NCI-H2029 (cell line): ENCODE measurements around the gene IL2RA.
"Not testable (repeated sequence)": the region's sequence is repeated elsewhere in the genome, so short reads cannot be mapped to it uniquely, and the experiment has no call there.

Experiments
- DNase-seq: peaks from one replicate; lab custom pipeline; 2025; lab: John Stamatoyannopoulos, UW

The IL2RA gene

GRCh38 chr10:6082496-6083395 lies 20.6 kb upstream of the IL2RA start:
- DNase-seq, result no peak

DNA sequence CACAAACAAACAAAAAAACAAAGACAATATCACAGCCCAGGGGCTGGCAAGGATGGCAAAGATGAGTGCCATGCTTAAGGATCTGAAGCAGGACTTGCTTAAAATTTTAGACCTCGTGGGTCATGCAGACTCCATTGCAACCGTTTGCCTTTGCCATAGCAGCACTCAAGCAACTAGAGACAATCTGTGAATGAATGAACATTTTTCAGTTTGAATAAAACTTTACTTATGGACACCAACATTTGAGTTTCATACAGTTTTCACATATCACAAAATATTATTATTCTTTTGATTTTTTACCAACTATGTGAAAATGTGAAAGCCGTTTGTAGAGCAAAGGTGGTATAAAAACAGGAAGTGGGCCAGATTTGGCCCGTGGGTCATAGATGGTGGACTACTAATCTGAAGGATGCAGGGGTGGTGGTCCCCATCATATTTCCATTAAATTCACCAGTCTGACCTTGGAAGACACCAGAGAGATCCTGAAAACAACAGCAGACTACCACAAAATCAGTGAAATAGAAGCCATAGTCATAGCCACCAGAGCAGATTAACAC lies 18.3 kb upstream of the IL2RA start:
- no peak for DNase-seq

DNA sequence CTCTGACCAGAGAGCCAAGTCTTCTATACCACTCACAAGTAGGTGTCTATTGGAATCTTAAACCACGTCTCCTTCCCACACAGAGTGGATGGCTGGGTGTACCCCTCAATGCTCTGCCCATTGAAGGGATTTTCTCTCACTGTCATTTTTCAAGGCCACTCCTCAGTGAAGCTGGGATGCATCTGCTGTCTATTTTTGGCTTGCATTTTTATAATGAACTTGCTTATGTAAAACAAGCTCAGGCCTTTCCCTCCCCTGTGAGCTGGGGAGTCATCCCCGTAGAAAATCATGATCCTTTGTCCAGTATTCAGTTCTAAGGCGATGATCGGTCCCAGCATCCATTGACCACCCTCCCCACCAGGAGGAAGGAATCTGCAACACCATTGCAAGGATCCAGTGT lies 16.9 kb upstream of the IL2RA start:
- no peak for DNase-seq

DNA sequence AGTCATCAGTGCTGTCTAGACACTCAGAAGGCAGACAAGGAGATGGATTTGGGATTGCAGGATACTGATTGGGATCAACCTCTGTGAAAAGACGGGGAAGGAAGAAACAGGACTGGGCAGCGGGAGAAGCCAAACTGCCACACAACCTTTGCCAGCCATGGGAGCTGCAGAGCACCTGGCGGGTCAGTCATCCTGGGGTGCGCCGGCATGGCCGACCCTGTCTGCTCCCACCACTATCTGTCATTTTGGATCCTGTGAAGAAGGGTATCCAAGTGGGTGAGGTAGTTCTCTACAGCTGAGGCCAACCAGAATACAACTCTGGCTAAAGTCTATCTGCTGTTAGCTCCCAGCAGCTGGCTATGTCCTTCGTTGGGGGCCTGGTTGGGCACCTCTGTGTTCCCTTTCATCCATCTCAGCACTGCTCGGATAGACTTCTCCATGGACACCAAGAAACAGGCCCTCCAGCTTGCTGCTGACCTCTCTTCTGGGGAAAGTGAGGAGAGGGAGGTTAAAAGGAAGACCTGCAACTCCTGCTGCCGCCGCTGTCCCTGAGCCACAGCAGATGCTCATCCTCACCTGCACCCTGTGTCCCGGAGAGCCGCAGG lies 15.0 kb upstream of the IL2RA start:
- no peak for DNase-seq

DNA sequence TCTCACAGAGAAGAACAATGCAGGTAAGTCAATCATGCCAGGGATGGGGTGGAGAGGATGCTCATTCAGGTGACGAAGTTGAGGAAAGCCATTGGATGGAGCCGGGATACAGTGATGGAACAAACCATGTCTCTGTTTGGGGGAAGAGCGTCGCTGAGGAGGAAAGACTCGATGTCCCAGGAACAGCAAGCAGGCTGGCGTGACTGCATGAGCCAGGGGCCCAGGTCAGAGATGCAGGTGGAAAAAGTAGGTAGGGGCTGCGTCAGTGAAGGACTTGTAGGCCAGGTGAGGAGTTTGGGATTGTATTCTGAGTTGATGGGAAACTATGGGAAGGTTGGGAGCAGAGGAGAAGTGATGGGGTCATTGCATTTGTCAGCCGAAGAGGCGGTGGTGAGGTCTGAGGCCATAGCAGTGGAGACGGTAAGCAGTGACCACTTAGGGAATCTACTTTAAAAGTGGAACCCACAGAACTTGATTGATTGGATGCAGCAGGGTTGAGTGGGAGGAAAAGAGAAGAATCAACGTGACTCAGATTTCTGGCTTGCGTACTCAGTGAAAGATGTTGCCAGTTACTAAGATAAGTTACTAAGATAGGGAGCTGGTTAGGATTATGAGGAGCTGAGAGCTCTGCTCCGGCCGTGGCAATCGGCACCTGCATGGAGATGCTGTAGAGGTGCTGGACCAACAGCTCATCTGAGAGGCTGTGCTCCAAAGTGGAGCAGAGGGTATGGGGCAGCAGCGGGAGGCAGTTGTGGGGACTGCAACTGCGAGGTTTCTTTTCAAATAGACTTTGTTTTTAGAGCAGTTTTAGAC lies 12.5 kb upstream of the IL2RA start:
- DNase-seq, result no peak

GRCh38 chr10:6072215-6072934 lies 10.2 kb upstream of the IL2RA start:
- DNase-seq, result no peak

DNA sequence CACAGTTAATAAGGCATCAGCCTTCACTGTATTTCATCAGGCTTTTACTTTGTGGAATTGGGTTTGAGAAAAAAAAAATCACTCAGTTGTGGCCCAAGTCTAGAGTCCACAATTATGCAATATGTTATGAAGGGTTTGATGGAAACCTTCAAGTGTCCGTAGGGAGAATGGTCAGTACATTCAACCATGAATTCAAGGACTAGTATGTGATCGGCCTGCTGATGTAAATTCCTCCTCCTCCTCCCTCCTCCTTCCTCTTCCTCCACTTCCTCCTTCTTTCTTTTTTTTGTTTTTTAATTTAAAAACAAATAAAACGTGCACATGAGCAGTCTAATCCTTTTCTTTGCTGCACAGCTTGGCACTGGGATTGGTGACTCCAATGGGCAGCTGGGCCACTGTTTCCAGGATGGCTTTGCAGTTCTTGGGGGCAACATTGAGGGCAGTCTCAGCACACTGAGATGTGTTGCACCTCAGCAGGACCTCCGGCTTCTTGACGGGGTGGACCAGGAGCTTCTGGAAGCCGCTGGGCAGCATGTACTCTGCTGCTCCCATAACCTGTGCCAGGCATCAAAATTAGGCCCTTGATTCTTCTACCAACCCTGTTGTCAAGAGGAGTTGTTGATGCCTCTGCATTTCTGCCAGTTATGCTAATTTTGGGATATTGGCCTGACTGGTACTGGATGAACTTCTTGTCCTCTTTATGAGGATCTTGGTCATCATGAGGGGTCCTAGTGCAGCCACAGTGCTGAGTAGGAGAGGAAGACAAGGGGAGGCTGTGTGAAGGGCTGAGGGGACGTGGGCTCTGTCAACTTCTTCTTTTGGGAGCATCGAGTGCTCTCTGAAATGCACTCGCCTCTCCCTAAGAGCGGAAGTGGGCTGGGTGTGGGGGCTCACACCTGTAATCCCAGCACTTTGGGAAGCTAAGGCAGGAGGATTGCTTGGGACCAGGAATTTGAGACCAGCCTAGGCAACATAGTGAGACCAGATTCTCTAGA lies 9.3 kb upstream of the IL2RA start:
- no peak for DNase-seq

DNA sequence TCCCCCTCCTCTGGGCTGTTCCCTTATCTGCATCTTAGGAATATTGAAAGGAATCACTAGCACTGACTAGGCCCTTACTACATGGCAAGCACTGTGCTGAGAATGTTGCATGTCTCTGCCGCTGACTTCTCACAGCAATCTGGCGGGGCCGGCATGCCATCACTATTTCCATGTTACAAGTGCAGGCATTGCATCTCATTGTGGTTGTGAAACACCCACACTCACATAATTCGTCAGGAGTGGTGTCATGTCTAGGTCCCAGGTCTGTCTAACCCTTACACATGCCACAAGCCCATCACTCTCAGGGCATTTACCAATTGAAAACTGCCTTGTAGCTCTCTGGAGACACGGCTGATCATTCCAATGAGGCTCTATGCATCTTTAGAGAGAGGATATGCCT lies 8.5 kb upstream of the IL2RA start:
- DNase-seq, result no peak

- no peak for DNase-seq
Observed at GRCh38 chr10:6069081-6069931, 7.1 kb upstream of the IL2RA start.

- no peak for DNase-seq
Observed at GRCh38 chr10:6068422-6068821, 6.3 kb upstream of the IL2RA start.

DNA sequence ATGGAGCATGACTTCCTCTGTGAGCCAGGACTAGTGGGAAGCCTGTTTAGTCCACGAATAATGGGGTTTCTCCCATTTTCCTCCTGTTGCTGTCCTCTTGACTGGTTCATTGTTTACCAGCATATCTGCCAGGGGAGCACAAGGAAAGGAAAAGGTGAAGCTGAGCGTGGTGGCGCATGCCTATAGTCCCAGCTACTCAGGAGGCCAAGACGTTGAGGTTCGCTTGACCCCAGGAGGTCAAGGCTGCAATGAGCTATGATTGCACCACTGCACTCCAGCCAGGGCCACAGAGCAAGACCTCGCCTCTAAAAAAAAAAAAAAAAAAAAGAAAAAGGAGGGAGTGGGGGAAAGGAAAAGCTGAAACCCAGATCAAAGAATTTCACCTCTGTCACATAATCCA lies 5.8 kb upstream of the IL2RA start:
- no peak for DNase-seq

DNA sequence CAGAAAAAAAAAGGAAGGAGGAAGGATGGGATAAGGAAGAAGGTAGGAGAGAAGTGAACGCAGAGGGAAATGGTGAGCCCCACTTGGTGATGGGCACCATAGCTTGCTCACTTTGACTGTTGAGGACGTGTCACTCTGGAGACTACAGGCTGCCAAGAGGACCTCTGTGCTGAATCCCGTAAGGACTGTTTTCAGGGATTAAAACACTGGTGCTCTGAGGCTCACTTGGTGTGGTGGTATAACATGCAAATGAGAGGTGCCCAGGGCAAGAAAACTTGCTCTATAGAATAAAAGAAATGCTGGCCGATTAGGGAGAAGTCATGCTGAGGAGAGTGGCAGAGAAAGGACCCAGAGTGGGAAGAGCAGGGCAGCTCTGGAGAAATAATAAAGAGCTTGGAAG lies 5.3 kb upstream of the IL2RA start:
- no peak for DNase-seq

GRCh38 chr10:6065835-6066234 lies 3.7 kb upstream of the IL2RA start:
- DNase-seq, result no peak

DNA sequence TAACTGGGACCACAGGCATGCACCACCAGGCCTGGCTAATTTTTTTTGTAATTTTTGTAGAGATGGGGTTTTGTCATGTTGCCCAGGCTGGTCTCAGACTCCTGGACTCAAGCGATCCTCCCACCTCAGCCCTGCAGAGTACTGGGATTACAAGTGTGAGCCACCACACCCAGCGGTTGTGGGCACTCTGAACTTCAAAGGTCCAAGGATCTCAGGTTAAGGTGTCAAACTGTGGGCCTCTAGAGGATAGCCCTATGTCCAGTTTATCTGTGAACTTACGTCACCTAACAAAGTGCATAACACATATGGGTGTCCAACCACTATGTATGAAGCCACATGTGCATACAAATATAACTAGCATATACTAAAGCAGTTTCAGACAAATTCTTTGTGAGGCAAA lies 3.2 kb upstream of the IL2RA start:
- DNase-seq, result no peak

DNA sequence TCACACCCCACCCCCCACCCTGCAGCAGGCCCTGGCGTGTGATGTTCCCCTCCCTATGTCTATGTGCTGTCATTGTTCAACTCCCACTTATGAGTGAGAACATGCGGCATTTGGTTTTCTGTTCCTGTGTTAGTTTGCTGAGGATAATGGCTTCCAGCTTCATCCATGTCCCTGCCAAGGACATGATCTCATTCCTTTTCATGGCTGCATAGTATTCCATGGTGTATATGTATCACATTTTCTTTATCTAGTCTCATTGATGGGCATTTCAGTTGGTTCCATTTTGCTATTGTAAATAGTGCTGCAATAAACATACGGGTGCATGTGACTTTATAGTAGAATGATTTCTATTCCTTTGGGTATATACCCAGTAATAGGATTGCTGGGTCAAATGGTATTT lies 2.6 kb upstream of the IL2RA start:
- DNase-seq, result not testable (repeated sequence)

DNA sequence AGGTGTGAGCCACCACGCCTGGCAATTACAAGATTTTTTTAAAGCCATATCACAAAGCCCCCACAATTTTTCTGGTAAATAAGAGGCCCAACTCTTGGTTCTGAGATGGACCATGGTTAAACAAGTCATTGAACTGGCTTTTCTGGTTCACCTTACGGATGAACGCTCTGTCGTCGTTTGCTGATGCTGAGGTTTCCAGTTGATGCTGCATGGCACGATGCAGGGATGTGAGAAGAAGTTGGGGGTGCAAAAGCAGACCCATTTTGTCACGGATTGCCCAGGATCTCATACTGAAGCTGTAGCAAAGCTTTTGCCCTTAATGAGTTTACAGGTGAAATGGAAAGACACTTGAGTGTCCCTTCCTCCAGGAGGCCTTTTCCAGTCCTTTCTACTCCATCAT lies 2.0 kb upstream of the IL2RA start:
- DNase-seq, result no peak

DNA sequence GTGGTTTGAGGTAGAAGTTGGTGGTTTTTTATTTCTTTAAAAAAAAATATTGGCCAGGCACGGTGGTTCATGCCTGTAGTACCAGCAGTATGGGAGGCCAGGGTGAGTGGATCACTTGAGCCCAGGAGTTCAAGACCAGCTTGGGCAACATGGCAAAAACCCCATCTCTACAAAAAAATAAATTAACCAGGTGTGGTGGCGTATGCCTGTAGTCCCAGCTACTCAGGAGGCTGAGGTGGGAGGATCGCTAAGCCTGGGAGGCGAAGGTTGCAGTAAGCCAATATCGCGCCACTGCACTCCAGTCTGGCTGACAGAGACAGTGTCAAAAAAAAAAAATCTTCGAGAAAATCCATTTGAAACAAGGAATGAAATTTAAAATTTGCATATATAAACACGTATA lies 1.1 kb downstream of the IL2RA start:
- no peak for DNase-seq

- DNase-seq, result no peak
Observed at GRCh38 chr10:6059506-6059905, 2.7 kb downstream of the IL2RA start.

DNA sequence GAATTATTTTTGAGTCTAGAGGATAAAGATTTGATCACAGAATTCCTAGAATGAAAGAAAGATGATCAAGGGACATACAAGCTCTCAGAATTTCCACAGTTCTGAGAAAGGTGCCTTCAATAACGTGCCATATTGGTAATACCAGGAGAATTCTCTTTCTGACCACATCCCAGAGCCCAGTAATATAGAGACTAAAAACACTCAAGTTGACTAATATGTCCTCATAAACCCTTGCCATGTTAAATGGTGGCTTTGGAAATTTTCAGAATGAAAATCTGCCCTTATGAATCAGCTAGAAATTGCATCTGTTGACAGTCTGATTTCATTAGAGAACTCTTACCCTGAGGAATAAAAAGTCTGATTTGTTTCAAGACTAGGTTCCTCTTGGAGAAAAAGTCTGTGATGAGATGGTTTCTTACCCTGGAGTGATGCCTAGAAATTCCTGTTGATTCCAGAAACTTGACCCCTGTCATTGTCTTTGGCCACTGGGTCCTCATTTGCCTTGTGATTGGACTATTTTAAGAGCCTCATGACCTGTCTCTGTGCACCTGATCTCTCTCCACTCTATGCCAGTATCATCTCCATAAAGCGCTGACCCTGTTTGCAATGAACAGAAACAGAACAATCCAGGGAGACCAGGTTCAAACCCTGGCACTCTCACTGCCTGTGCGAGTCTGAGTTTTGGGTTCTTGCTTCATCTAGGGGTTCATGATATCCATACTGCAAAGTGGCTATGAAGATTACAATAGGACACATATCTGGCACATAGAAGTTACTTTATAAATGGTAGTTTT lies 3.3 kb downstream of the IL2RA start:
- DNase-seq, result no peak
